DND-41 (cell line): ENCODE results near the gene SGPL1.

Source experiments
- CTCF ChIP-seq: IDR thresholded peaks from 2 replicates; pipeline ENCODE4 v1.5.1; 2012; ENCODE audit warnings: borderline replicate concordance, low read length, moderate library complexity, mild to moderate bottlenecking; ENCODE audit not compliant: poor library complexity, severe bottlenecking; ENCODE audit errors: extremely low read depth
- EZH2 ChIP-seq: IDR thresholded peaks from 3 replicates; pipeline ENCODE4 v1.6.1; 2012; ENCODE audit warnings: borderline replicate concordance, low read depth, mild to moderate bottlenecking, moderate library complexity, low read length, inconsistent platforms; ENCODE audit not compliant: severe bottlenecking

DNA sequence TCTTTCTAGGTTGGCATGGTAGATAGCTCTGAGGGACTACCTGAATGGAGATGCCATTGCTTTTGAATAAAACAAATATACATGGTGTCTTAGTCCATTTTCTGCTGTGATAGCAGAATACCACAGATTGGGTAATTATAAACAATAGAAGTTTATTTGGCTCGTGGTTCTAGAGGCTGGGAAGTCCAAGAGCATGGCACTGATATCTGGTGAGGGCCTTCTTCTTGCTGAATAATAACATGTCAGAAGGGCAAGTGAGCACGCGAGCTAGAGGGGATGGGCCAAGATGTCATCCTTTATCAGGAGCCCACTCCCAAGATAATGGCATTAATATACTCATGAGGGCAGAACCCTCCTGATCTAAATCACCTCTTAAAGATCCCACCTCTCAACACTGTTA is 21.9 kb downstream of the SGPL1 start:
- TF ChIP-seq CTCF (no peak), EZH2 (no peak)
